ENCODE measurements around the gene UNC50.
"Not testable (repeated sequence)": the region's sequence is repeated elsewhere in the genome, so short reads cannot be mapped to it uniquely, and the experiment has no call there.

Gene UNC50

GRCh38 chr2:98586551-98587140 is 21.7 kb upstream of the UNC50 start:
- no peaks in the 10 kb centered on the region for H3K9me3 Mint-ChIP-seq
- H3K27ac Mint-ChIP-seq: peak overlapping the region; percentile 2
- H3K4me1 Mint-ChIP-seq (ENCODE audit: low read depth): peaks cover 4% of the 10 kb centered on the region
- no peak overlapping the region for H3K4me3 Mint-ChIP-seq
- H3K27me3 Mint-ChIP-seq: no peaks in the 10 kb centered on the region
- H3K36me3 Mint-ChIP-seq (ENCODE audit: low read depth): peaks cover 28% of the 10 kb centered on the region

- peaks cover 44% of the 10 kb centered on the region for H3K36me3 Mint-ChIP-seq (ENCODE audit: low read depth)
- peaks cover 4% of the 10 kb centered on the region for H3K9me3 Mint-ChIP-seq
- H3K27me3 Mint-ChIP-seq: no peaks in the 10 kb centered on the region
- peaks cover 4% of the 10 kb centered on the region for H3K4me1 Mint-ChIP-seq (ENCODE audit: low read depth)
- H3K4me3 Mint-ChIP-seq: no peak overlapping the region
- H3K27ac Mint-ChIP-seq: no peak overlapping the region
Observed at GRCh38 chr2:98588880-98589431, 19.4 kb upstream of the UNC50 start.

- Mint-ChIP-seq H3K4me3 (no peak overlapping the region), H3K27ac (no peak overlapping the region), H3K36me3 (ENCODE audit: low read depth) (peaks cover 47% of the 10 kb centered on the region), H3K27me3 (no peaks in the 10 kb centered on the region), H3K4me1 (ENCODE audit: low read depth) (peaks cover 4% of the 10 kb centered on the region), H3K9me3 (peaks cover 4% of the 10 kb centered on the region)
Observed at GRCh38 chr2:98589489-98589888, 18.9 kb upstream of the UNC50 start.

- Mint-ChIP-seq H3K9me3 (peaks cover 4% of the 10 kb centered on the region), H3K36me3 (ENCODE audit: low read depth) (peaks cover 54% of the 10 kb centered on the region), H3K4me1 (ENCODE audit: low read depth) (peaks cover 7% of the 10 kb centered on the region), H3K27me3 (no peaks in the 10 kb centered on the region), H3K4me3 (no peak overlapping the region), H3K27ac (no peak overlapping the region)
Observed at GRCh38 chr2:98592565-98592964, 15.8 kb upstream of the UNC50 start.

- peaks cover 63% of the 10 kb centered on the region for H3K36me3 Mint-ChIP-seq (ENCODE audit: low read depth)
- not testable (repeated sequence) for H3K4me3 Mint-ChIP-seq; H3K27ac Mint-ChIP-seq; H3K27me3 Mint-ChIP-seq; H3K4me1 Mint-ChIP-seq (ENCODE audit: low read depth); H3K9me3 Mint-ChIP-seq
Observed at GRCh38 chr2:98594665-98595064, 13.7 kb upstream of the UNC50 start.

GRCh38 chr2:98598781-98599428 is 9.5 kb upstream of the UNC50 start:
- peaks cover 7% of the 10 kb centered on the region for H3K4me1 Mint-ChIP-seq (ENCODE audit: low read depth)
- no peak overlapping the region for H3K4me3 Mint-ChIP-seq
- no peaks in the 10 kb centered on the region for H3K27me3 Mint-ChIP-seq
- H3K27ac Mint-ChIP-seq: peak overlapping the region; percentile 26
- H3K36me3 Mint-ChIP-seq (ENCODE audit: low read depth): peaks cover 65% of the 10 kb centered on the region
- H3K9me3 Mint-ChIP-seq: no peaks in the 10 kb centered on the region

- peaks cover 50% of the 10 kb centered on the region for H3K36me3 Mint-ChIP-seq (ENCODE audit: low read depth)
Observed at GRCh38 chr2:98601532-98602132, 6.8 kb upstream of the UNC50 start.

GRCh38 chr2:98604547-98604946 is 3.8 kb upstream of the UNC50 start:
- H3K27me3 Mint-ChIP-seq: no peaks in the 10 kb centered on the region
- H3K36me3 Mint-ChIP-seq (ENCODE audit: low read depth): peaks cover 31% of the 10 kb centered on the region
- peaks cover 41% of the 10 kb centered on the region for H3K4me1 Mint-ChIP-seq (ENCODE audit: low read depth)
- H3K9me3 Mint-ChIP-seq: no peaks in the 10 kb centered on the region
- H3K4me3 Mint-ChIP-seq: no peak overlapping the region
- peak overlapping the region; percentile 56 for H3K27ac Mint-ChIP-seq

More at GRCh38 chr2:98601532-98602132, 6.8 kb upstream of the UNC50 start:
- H3K4me3 Mint-ChIP-seq: no peak overlapping the region
- no peak overlapping the region for H3K27ac Mint-ChIP-seq
- no peaks in the 10 kb centered on the region for H3K27me3 Mint-ChIP-seq
- peaks cover 29% of the 10 kb centered on the region for H3K4me1 Mint-ChIP-seq (ENCODE audit: low read depth)
- H3K9me3 Mint-ChIP-seq: no peaks in the 10 kb centered on the region

GRCh38 chr2:98605076-98605475 is 3.3 kb upstream of the UNC50 start:
- H3K27ac Mint-ChIP-seq: peak overlapping the region; percentile 56
- H3K4me1 Mint-ChIP-seq (ENCODE audit: low read depth): peaks cover 46% of the 10 kb centered on the region
- H3K27me3 Mint-ChIP-seq: no peaks in the 10 kb centered on the region
- peaks cover 26% of the 10 kb centered on the region for H3K36me3 Mint-ChIP-seq (ENCODE audit: low read depth)
- no peaks in the 10 kb centered on the region for H3K9me3 Mint-ChIP-seq
- H3K4me3 Mint-ChIP-seq: no peak overlapping the region

- Mint-ChIP-seq H3K27ac (peak overlapping the region; percentile 98), H3K4me1 (ENCODE audit: low read depth) (peaks cover 60% of the 10 kb centered on the region), H3K36me3 (ENCODE audit: low read depth) (peaks cover 21% of the 10 kb centered on the region), H3K27me3 (no peaks in the 10 kb centered on the region), H3K9me3 (no peaks in the 10 kb centered on the region), H3K4me3 (peak overlapping the region; percentile 99)
Observed at GRCh38 chr2:98606431-98606830, 2.0 kb upstream of the UNC50 start.

- H3K4me1 Mint-ChIP-seq (ENCODE audit: low read depth): peaks cover 66% of the 10 kb centered on the region
- H3K27ac Mint-ChIP-seq: peak overlapping the region; percentile 98
- H3K4me3 Mint-ChIP-seq: peak overlapping the region; percentile 99
- peaks cover 24% of the 10 kb centered on the region for H3K36me3 Mint-ChIP-seq (ENCODE audit: low read depth)
- no peaks in the 10 kb centered on the region for H3K27me3 Mint-ChIP-seq
- no peaks in the 10 kb centered on the region for H3K9me3 Mint-ChIP-seq
Observed at GRCh38 chr2:98607104-98607503, 1.3 kb upstream of the UNC50 start.

- peaks cover 28% of the 10 kb centered on the region for H3K36me3 Mint-ChIP-seq (ENCODE audit: low read depth)
Observed at GRCh38 chr2:98607741-98608115, 661 bp upstream of the UNC50 start.

GRCh38 chr2:98608962-98609604 is 694 bp downstream of the UNC50 start:
- peaks cover 37% of the 10 kb centered on the region for H3K36me3 Mint-ChIP-seq (ENCODE audit: low read depth)
- no peaks in the 10 kb centered on the region for H3K9me3 Mint-ChIP-seq
- H3K4me3 Mint-ChIP-seq: peak overlapping the region; percentile 99
- H3K27me3 Mint-ChIP-seq: no peaks in the 10 kb centered on the region
- H3K4me1 Mint-ChIP-seq (ENCODE audit: low read depth): peaks cover 70% of the 10 kb centered on the region
- peak overlapping the region; percentile 89 for H3K27ac Mint-ChIP-seq

More at GRCh38 chr2:98607741-98608115, 661 bp upstream of the UNC50 start:
- Mint-ChIP-seq H3K27ac (peak overlapping the region; percentile 98), H3K27me3 (no peaks in the 10 kb centered on the region), H3K4me1 (ENCODE audit: low read depth) (peaks cover 67% of the 10 kb centered on the region), H3K4me3 (peak overlapping the region; percentile 99), H3K9me3 (no peaks in the 10 kb centered on the region)

- peaks cover 64% of the 10 kb centered on the region for H3K36me3 Mint-ChIP-seq (ENCODE audit: low read depth)
- H3K9me3 Mint-ChIP-seq: no peaks in the 10 kb centered on the region
- H3K27ac Mint-ChIP-seq: peak overlapping the region; percentile 53
- H3K27me3 Mint-ChIP-seq: no peaks in the 10 kb centered on the region
- H3K4me3 Mint-ChIP-seq: no peak overlapping the region
- peaks cover 37% of the 10 kb centered on the region for H3K4me1 Mint-ChIP-seq (ENCODE audit: low read depth)
Observed at GRCh38 chr2:98614024-98614739, 5.8 kb downstream of the UNC50 start.

All from stimulated activated naive CD8-positive, alpha-beta T cell treated with anti-CD3 and anti-CD28 coated beads, Interleukin-15, Interleukin-2, amounts not matched to agents 100 ng/mL and 50 ng/mL, for 24 hours (primary cell).